GM23338 (cell line): ENCODE data around the gene UBE2C. TPM values are rescaled to one million over a fixed set of nuclear protein-coding genes. Genes with fewer than 3 reads are reported as not detected.

ENCODE experiments used
- CREB1 ChIP-seq: fragments of 250-450 bp; sonication (Bioruptor Pico); IDR thresholded peaks from 2 replicates; pipeline ENCODE4 v1.5.0; 2020; ENCODE audit warnings: low read depth, mild to moderate bottlenecking, moderate library complexity
- CTCF ChIP-seq, 2 experiments: fragments of 200-600 bp in 1 of 2; sonication (generic) in 1 of 2; conservative IDR thresholded peaks; 2 replicates each; pipeline versions ENCODE4 v1.5.1 to v1.6.1; 2016 to 2017; ENCODE audit warnings: antibody characterized with exemption in 2 of 2, low read depth in 2 of 2, mild to moderate bottlenecking in 2 of 2, moderate library complexity in 1 of 2
- ETS1 ChIP-seq: IDR thresholded peaks from 2 replicates; pipeline ENCODE4 v1.6.1; 2016; ENCODE audit warnings: antibody characterized with exemption
- EZH2 ChIP-seq: fragments of 200-600 bp; sonication (generic); IDR thresholded peaks from one replicate; pipeline ENCODE4 v1.8.0; 2017; ENCODE audit warnings: antibody characterized with exemption, mild to moderate bottlenecking, low read depth; ENCODE audit not compliant: unreplicated experiment
- EZH2phosphoT487 ChIP-seq: fragments of 200-600 bp; sonication (generic); IDR thresholded peaks from one replicate; pipeline ENCODE4 v1.8.1; 2018; ENCODE audit warnings: antibody characterized with exemption; ENCODE audit not compliant: unreplicated experiment
- JUNB ChIP-seq: IDR thresholded peaks from one replicate; pipeline ENCODE4 v1.6.1; 2016; ENCODE audit warnings: antibody characterized with exemption; ENCODE audit not compliant: unreplicated experiment
- POLR2AphosphoS5 ChIP-seq: IDR thresholded peaks from 2 replicates; pipeline ENCODE4 v1.6.1; 2016; ENCODE audit warnings: antibody characterized with exemption, low read depth
- ZNF331 ChIP-seq: fragments of 250-450 bp; sonication (Bioruptor Pico); IDR thresholded peaks from 2 replicates; pipeline ENCODE4 v1.5.0; 2020; ENCODE audit warnings: low read depth, mild to moderate bottlenecking, moderate library complexity
- ZNF462 ChIP-seq: fragments of 250-450 bp; sonication (Bioruptor Pico); IDR thresholded peaks from 2 replicates; pipeline ENCODE4 v1.5.0; 2020; ENCODE audit warnings: mild to moderate bottlenecking, moderate library complexity
- polyA plus RNA-seq: library from polyadenylated mRNA; unstranded; fragments of >200 nt; fragmentation: Nextera tagmentation; extraction: Ambion mirVana; gene quantifications from 2 replicates; pipeline ENCODE4 v1.2.1, GENCODE V29; 2016
- total RNA-seq: library from RNA; depleted of rRNA; stranded (reverse); fragments of >200 nt; shearing (Covaris generic); gene quantifications from 2 replicates; pipeline ENCODE4 v1.2.3, GENCODE V29; 2014

The UBE2C gene
- total and polyA plus RNA-seq, 2 experiments from 2014 or later: 247 to 698 TPM

DNA sequence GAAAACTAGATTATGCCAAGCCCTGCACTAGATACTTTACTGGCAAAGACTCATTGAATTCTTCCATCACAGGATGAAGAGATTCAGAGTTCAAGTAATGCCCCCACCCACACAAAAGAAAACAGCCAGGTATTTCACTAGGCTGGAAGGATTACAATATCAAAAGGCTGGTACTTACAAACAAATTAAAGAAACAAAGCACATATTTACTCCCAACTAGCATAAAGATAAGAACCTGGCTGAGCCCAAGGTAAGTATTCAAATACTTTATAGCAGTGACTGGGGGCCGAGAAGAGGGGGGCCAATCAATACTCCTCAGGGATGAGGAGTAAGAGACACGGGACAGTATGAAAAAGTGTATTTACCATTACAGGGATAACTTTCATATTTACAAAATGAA is 41.0 kb downstream of the UBE2C start (continued):
- no peak for TF ChIP-seq ZNF462 (CRISPR knock-in tag)
- peak; percentile 26; the same call in 1 of the 2 replicates for TF ChIP-seq POLR2AphosphoS5
- TF ChIP-seq CTCF (conservative IDR thresholded peaks at IDR 0.05; ENCODE audit: low read depth in 2 of 2): no peak
- TF ChIP-seq CREB1: peak; percentile 53; the same call in 1 of the 2 replicates
- no peak for TF ChIP-seq ETS1
- TF ChIP-seq ZNF331 (CRISPR knock-in tag): no peak
- no peak for TF ChIP-seq EZH2
- TF ChIP-seq EZH2phosphoT487: no peak
- no peak for TF ChIP-seq JUNB
